GM12875 (cell line): ENCODE measurements around the gene M1AP.
A peak's percentile ranks its signal among the peaks of the same experiment; 100 is the strongest.

Source experiments
- H3K4me3 ChIP-seq: one replicate; pipeline ENCODE4 v1.5.1; 2011; ENCODE audit warnings: low read depth, low read length, control low read depth
- CTCF ChIP-seq: IDR thresholded peaks from 2 replicates; pipeline ENCODE4 v1.5.1; 2011; ENCODE audit warnings: low read depth, mild to moderate bottlenecking, control low read depth, inconsistent platforms, low read length, moderate library complexity, borderline replicate concordance; ENCODE audit not compliant: insufficient read depth

M1AP gene

GRCh38 chr2:74553892-74554819, 94.0 kb downstream of the M1AP start, which contains the start of the genes DOK1 and LOXL3:
DOK1 (plus strand) TSS chr2:74554720; CDS start chr2:74554755, 35 bp downstream.
LOXL3 (minus strand) TSS chr2:74553942; CDS start chr2:74552634, 1,308 bp downstream.
- H3K4me3 ChIP-seq, result peak within 1 kb of the TSS; percentile 98
- TF ChIP-seq CTCF, result no peak

- H3K4me3 ChIP-seq, result peak overlapping the region; percentile 98
- no peak for TF ChIP-seq CTCF
These were observed 95.0 kb downstream of the M1AP start for GRCh38 chr2:74552914-74553811.

- H3K4me3 ChIP-seq, result peak overlapping the region; percentile 98
- no peak for TF ChIP-seq CTCF
These were observed 95.9 kb downstream of the M1AP start for GRCh38 chr2:74551942-74552913.

- TF ChIP-seq CTCF, result no peak
- H3K4me3 ChIP-seq, result peak overlapping the region; percentile 98
These were observed 96.6 kb downstream of the M1AP start for GRCh38 chr2:74551530-74551929.

GRCh38 chr2:74550231-74550630, 97.9 kb downstream of the M1AP start:
- TF ChIP-seq CTCF, result no peak
- peak overlapping the region; percentile 78 for H3K4me3 ChIP-seq
